ENCODE data around the gene MSL1.
"Not testable (repeated sequence)": the region's sequence is repeated elsewhere in the genome, so short reads cannot be mapped to it uniquely, and the experiment has no call there.

MSL1 gene

GRCh38 chr17:40129498-40129897 is 7.7 kb downstream of the MSL1 start:
- ChIA-PET CTCF (interaction anchor here (0.6 kb wide), 1 partner anchor 62 kb away, joined by 3 read pairs; no protein-coding TSS in a partner anchor), POLR2A (interaction anchor here (10.8 kb wide), 1 partner anchor 9 kb away, joined by 135 read pairs; the partner anchor contains the start of gene CASC3)
- no peak for DNase-seq (ENCODE audit: extremely low spot score)
- no peak for TF ChIP-seq L3MBTL2 (conservative IDR thresholded peaks at IDR 0.05)
- TF ChIP-seq FOXM1 (IDR thresholded peaks at IDR 0.05; ENCODE audit: borderline replicate concordance), result no peak
- no peak for TF ChIP-seq SP1 (IDR thresholded peaks at IDR 0.05)
- no peak for TF ChIP-seq HDGF (IDR thresholded peaks at IDR 0.05; ENCODE audit: borderline replicate concordance)

GRCh38 chr17:40130352-40131042 is 8.7 kb downstream of the MSL1 start:
- TF ChIP-seq CTBP1 (IDR thresholded peaks at IDR 0.05; ENCODE audit: borderline replicate concordance) (no peak), TARDBP (IDR thresholded peaks at IDR 0.05) (no peak), FOXK2 (IDR thresholded peaks at IDR 0.05) (no peak), ELF4 (IDR thresholded peaks at IDR 0.05) (no peak)
- CTCF ChIA-PET, result interaction anchor here (0.6 kb wide), 1 partner anchor 61 kb away, joined by 3 read pairs; no protein-coding TSS in a partner anchor

GRCh38 chr17:40134184-40134583 is 12.4 kb downstream of the MSL1 start:
- ChIA-PET CTCF (interaction anchor here (2.0 kb wide), 1 partner anchor 22 kb away, joined by 8 read pairs; no protein-coding TSS in a partner anchor), POLR2A (interaction anchor here (0.6 to 3.1 kb wide), 3 partner anchors 21 to 1445 kb away, joined by 3 to 15 read pairs (median 3); partner anchors contain the start of gene NR1D1)

More at GRCh38 chr17:40130352-40131042, 8.7 kb downstream of the MSL1 start:
- POLR2A ChIA-PET, result interaction anchor here (10.8 kb wide), 1 partner anchor 8 kb away, joined by 135 read pairs; the partner anchor contains the start of gene CASC3
- DNase-seq (ENCODE audit: extremely low spot score), result no peak

GRCh38 chr17:40135817-40136216 is 14.0 kb downstream of the MSL1 start:
- no peak for TF ChIP-seq HDGF (IDR thresholded peaks at IDR 0.05; ENCODE audit: borderline replicate concordance)
- no peak for TF ChIP-seq L3MBTL2 (conservative IDR thresholded peaks at IDR 0.05)
- CTCF ChIA-PET, result interaction anchor here (2.0 kb wide), 1 partner anchor 23 kb away, joined by 8 read pairs; no protein-coding TSS in a partner anchor
- DNase-seq (ENCODE audit: extremely low spot score), result no peak
- POLR2A ChIA-PET, result no interaction called here

More at GRCh38 chr17:40134184-40134583, 12.4 kb downstream of the MSL1 start:
- TF ChIP-seq SP1 (IDR thresholded peaks at IDR 0.05) (no peak), ZNF384 (IDR thresholded peaks at IDR 0.05) (no peak), ELF4 (IDR thresholded peaks at IDR 0.05) (no peak), LEF1 (IDR thresholded peaks at IDR 0.05; ENCODE audit: borderline replicate concordance) (no peak), HDGF (IDR thresholded peaks at IDR 0.05; ENCODE audit: borderline replicate concordance) (no peak), ARNT (IDR thresholded peaks at IDR 0.05) (no peak), SUZ12 (IDR thresholded peaks at IDR 0.05) (no peak), PKNOX1 (IDR thresholded peaks at IDR 0.05) (no peak), BHLHE40 (IDR thresholded peaks at IDR 0.05; ENCODE audit: borderline replicate concordance) (no peak), FOXA1 (IDR thresholded peaks at IDR 0.05) (no peak), L3MBTL2 (conservative IDR thresholded peaks at IDR 0.05) (no peak), NFRKB (IDR thresholded peaks at IDR 0.05) (no peak), CTBP1 (IDR thresholded peaks at IDR 0.05; ENCODE audit: borderline replicate concordance) (no peak), FOXK2 (IDR thresholded peaks at IDR 0.05) (no peak), TARDBP (IDR thresholded peaks at IDR 0.05) (no peak), FOXM1 (IDR thresholded peaks at IDR 0.05; ENCODE audit: borderline replicate concordance) (no peak)
- DNase-seq (ENCODE audit: extremely low spot score), result no peak

GRCh38 chr17:40139566-40140058 is 17.8 kb downstream of the MSL1 start:
- ChIA-PET CTCF (interaction anchor here (0.6 to 1.4 kb wide), 6 partner anchors 27 to 1997 kb away, joined by 3 to 8 read pairs (median 4); no protein-coding TSS in a partner anchor), POLR2A (interaction anchor here (0.6 to 5.1 kb wide), 24 partner anchors 12 to 202 kb away, joined by 3 to 135 read pairs (median 4); partner anchors contain the start of genes MED24, MSL1, NR1D1 and RAPGEFL1)
- TF ChIP-seq BHLHE40 (IDR thresholded peaks at IDR 0.05; ENCODE audit: borderline replicate concordance) (no peak), CTBP1 (IDR thresholded peaks at IDR 0.05; ENCODE audit: borderline replicate concordance) (no peak), TARDBP (IDR thresholded peaks at IDR 0.05) (no peak), ARNT (IDR thresholded peaks at IDR 0.05) (no peak)
- no peak for DNase-seq (ENCODE audit: extremely low spot score)

GRCh38 chr17:40143166-40143565 is 21.4 kb downstream of the MSL1 start:
- ChIA-PET POLR2A (interaction anchor here (1.5 kb wide), 1 partner anchor 8 kb away, joined by 5 read pairs; no protein-coding TSS in a partner anchor), CTCF (interaction anchor here (0.7 kb wide), 1 partner anchor 152 kb away, joined by 3 read pairs; no protein-coding TSS in a partner anchor)
- not testable (repeated sequence) for DNase-seq (ENCODE audit: extremely low spot score)

- ChIA-PET CTCF (no interaction called here), POLR2A (no interaction called here)
- TF ChIP-seq SUZ12 (IDR thresholded peaks at IDR 0.05) (no peak), CTBP1 (IDR thresholded peaks at IDR 0.05; ENCODE audit: borderline replicate concordance) (no peak), ARNT (IDR thresholded peaks at IDR 0.05) (no peak), ELF4 (IDR thresholded peaks at IDR 0.05) (no peak), FOXA1 (IDR thresholded peaks at IDR 0.05) (no peak), FOXK2 (IDR thresholded peaks at IDR 0.05) (no peak), SP1 (IDR thresholded peaks at IDR 0.05) (no peak), HDGF (IDR thresholded peaks at IDR 0.05; ENCODE audit: borderline replicate concordance) (no peak), LEF1 (IDR thresholded peaks at IDR 0.05; ENCODE audit: borderline replicate concordance) (no peak), PKNOX1 (IDR thresholded peaks at IDR 0.05) (no peak), L3MBTL2 (conservative IDR thresholded peaks at IDR 0.05) (no peak)
- DNase-seq (ENCODE audit: extremely low spot score), result no peak
These were observed 23.7 kb downstream of the MSL1 start for GRCh38 chr17:40145476-40145875.

Data from HEK293T (cell line).